A673 (cell line): ENCODE results near the gene VSTM1. TPM values are rescaled to one million over a fixed set of nuclear protein-coding genes. Genes with fewer than 3 reads are reported as not detected.

Source experiments
- BruUV-seq: library from RNA; stranded (reverse); fragments of 400-500 nt; replicated peaks from 2 replicates; lab custom pipeline; 2021; lab: Mats Ljungman, UMichigan
- CTCF ChIA-PET: fragments of 300-600 bp; sonication (Branson Sonifier 250); formaldehyde crosslinking; loops from one replicate; lab custom pipeline; 2022; ENCODE audit warnings: antibody characterized with exemption; lab: Charles Lee
- POLR2A ChIA-PET: fragments of 300-600 bp; sonication (Branson Sonifier 250); formaldehyde crosslinking; loops from one replicate; lab custom pipeline; 2022; ENCODE audit warnings: antibody characterized with exemption; ENCODE audit not compliant: low non-redundant PET; lab: Charles Lee
- DNase-seq: peaks from one replicate; pipeline ENCODE4 v3.0.0-alpha.2; 2015; ENCODE audit warnings: low spot score
- H3K27ac ChIP-seq: fragments of 200-600 bp; sonication (generic); 2 replicates; pipeline ENCODE4 v1.5.1; 2016; ENCODE audit warnings: mixed run types, low read depth, mild to moderate bottlenecking, mixed read lengths, antibody characterized with exemption, low read length; ENCODE audit not compliant: poor library complexity, severe bottlenecking
- H3K27me3 ChIP-seq: fragments of 200-600 bp; sonication (generic); replicated peaks from 2 replicates; pipeline ENCODE4 v1.6.1; 2017; ENCODE audit warnings: mixed run types, low read depth, mild to moderate bottlenecking, mixed read lengths, antibody characterized with exemption, low read length; ENCODE audit not compliant: insufficient read depth, poor library complexity
- H3K36me3 ChIP-seq: fragments of 200-600 bp; sonication (generic); 2 replicates; pipeline ENCODE4 v1.6.1; 2016; ENCODE audit warnings: mixed run types, mild to moderate bottlenecking, mixed read lengths, antibody characterized with exemption, low read length; ENCODE audit not compliant: insufficient read depth, poor library complexity, severe bottlenecking
- H3K4me1 ChIP-seq: fragments of 200-600 bp; sonication (generic); 2 replicates; pipeline ENCODE4 v1.6.1; 2017; ENCODE audit warnings: mixed run types, mild to moderate bottlenecking, mixed read lengths, antibody characterized with exemption, low read length; ENCODE audit not compliant: insufficient read depth, poor library complexity, severe bottlenecking
- H3K4me3 ChIP-seq: fragments of 200-600 bp; sonication (generic); 2 replicates; pipeline ENCODE4 v1.5.1; 2016; ENCODE audit warnings: low read depth, mixed run types, mild to moderate bottlenecking, mixed read lengths, low read length; ENCODE audit not compliant: poor library complexity, severe bottlenecking
- H3K9me3 ChIP-seq: fragments of 200-600 bp; sonication (generic); 2 replicates; pipeline ENCODE4 v1.6.1; 2016; ENCODE audit warnings: mixed run types, low read depth, mild to moderate bottlenecking, mixed read lengths, antibody characterized with exemption, low read length; ENCODE audit not compliant: poor library complexity, severe bottlenecking
- EZH2 ChIP-seq: fragments of 200-600 bp; sonication (generic); IDR thresholded peaks from 2 replicates; pipeline ENCODE4 v1.6.1; 2017; ENCODE audit warnings: borderline replicate concordance, low read depth, mild to moderate bottlenecking, mixed read lengths, antibody characterized with exemption, low read length; ENCODE audit not compliant: poor library complexity, severe bottlenecking
- intact Hi-C: fragments of 100-400 bp; cut with micrococcal nuclease; formaldehyde crosslinking; loops from one replicate; pipeline ENCODE4 v1.10.0; 2022; ENCODE audit not compliant: unreplicated experiment
- total RNA-seq: library from RNA; stranded (reverse); gene quantifications from 2 replicates; pipeline ENCODE4 v1.2.3, GENCODE V29; 2021
- TF ChIP-seq, protein P1 (sequence below): fragments of 300-800, 200-600 bp; sonication (generic); conservative IDR thresholded peaks from 2 replicates; pipeline ENCODE4 v1.5.1; 2017; ENCODE audit warnings: low read depth, mild to moderate bottlenecking, antibody characterized with exemption, low read length, moderate library complexity, mixed read lengths

Gene VSTM1
- total RNA-seq, 1 experiment from 2014 or later: not detected

DNA sequence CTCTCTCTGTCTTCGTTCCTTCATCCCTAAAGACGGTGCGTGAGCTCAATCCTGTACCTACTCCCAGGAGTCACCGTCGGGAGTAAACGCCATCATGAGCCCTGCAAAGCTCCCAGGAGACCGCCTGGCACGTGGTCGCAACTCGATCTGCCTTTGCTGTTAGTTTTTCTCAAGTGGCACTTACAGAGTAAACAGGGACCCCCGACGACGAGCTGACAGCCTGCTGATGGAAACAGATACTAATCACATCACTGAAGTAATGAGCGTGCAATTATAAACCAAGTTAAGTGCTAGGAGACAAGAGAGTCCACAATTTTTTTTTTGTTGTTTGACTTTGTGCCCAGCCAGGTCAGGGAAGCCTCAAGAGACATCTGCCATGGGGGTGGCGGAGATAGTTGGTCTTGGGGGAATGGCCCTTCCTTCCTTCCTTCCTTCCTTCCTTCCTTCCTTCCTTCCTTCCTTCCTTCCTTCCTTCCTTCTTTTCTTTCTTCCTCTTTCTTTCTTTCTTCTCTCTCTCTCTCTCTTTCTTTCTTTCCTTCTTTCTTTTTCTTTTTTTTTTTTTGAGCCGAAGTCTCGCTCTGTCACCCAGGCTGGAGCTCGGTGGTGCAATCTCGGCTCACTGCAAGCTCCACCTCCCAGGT, 48.7 kb downstream of the VSTM1 start:
- DNase-seq: peak; percentile 88
- intact Hi-C loops: no loop called here
- Histone ChIP-seq H3K27me3 (no peaks in the 10 kb centered on the region), H3K9me3 (no peaks in the 10 kb centered on the region), H3K4me3 (no peak overlapping the region), H3K27ac (no peak overlapping the region), H3K36me3 (no peaks in the 10 kb centered on the region), H3K4me1 (peaks cover 8% of the 10 kb centered on the region)
- POLR2A ChIA-PET: no interaction called here
- no TSS peak for BruUV-seq
- no peak for TF ChIP-seq EZH2
- TF ChIP-seq, protein P1, sequence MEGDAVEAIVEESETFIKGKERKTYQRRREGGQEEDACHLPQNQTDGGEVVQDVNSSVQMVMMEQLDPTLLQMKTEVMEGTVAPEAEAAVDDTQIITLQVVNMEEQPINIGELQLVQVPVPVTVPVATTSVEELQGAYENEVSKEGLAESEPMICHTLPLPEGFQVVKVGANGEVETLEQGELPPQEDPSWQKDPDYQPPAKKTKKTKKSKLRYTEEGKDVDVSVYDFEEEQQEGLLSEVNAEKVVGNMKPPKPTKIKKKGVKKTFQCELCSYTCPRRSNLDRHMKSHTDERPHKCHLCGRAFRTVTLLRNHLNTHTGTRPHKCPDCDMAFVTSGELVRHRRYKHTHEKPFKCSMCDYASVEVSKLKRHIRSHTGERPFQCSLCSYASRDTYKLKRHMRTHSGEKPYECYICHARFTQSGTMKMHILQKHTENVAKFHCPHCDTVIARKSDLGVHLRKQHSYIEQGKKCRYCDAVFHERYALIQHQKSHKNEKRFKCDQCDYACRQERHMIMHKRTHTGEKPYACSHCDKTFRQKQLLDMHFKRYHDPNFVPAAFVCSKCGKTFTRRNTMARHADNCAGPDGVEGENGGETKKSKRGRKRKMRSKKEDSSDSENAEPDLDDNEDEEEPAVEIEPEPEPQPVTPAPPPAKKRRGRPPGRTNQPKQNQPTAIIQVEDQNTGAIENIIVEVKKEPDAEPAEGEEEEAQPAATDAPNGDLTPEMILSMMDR: no peak
- CTCF ChIA-PET: interaction anchor here (0.7 kb wide), 2 partner anchors 9 to 21 kb away, joined by 4 to 7 read pairs; no protein-coding TSS in a partner anchor

DNA sequence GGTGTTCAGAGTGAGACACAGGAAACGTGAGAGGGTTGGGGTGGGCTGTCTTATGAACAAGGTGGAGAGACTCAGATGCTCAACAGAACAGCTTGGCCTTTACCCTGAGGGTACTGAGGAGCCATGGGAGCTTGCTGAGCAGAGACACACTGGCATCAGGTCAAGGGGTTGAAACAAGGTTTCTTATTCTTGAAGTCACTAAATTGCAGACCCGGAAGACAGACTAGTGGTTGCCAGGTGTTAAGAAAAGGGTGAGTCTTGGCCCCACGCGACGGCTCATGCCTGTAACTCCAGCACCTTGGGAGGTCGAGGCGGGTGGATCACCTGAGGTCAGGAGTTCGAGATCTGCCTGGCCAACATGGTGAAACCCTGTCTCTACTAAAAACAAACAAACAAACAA, 49.8 kb downstream of the VSTM1 start:
- no peaks in the 10 kb centered on the region for H3K27me3 ChIP-seq
- ChIA-PET CTCF (no interaction called here), POLR2A (no interaction called here)
- H3K27ac ChIP-seq: no peak overlapping the region
- no peaks in the 10 kb centered on the region for H3K36me3 ChIP-seq
- no peak for DNase-seq
- intact Hi-C loops: no loop called here
- TF ChIP-seq, protein P1: no peak
- no peak for TF ChIP-seq EZH2
- H3K9me3 ChIP-seq: no peaks in the 10 kb centered on the region
- H3K4me1 ChIP-seq: peaks cover 5% of the 10 kb centered on the region
- H3K4me3 ChIP-seq: no peak overlapping the region
- BruUV-seq: no TSS peak

DNA sequence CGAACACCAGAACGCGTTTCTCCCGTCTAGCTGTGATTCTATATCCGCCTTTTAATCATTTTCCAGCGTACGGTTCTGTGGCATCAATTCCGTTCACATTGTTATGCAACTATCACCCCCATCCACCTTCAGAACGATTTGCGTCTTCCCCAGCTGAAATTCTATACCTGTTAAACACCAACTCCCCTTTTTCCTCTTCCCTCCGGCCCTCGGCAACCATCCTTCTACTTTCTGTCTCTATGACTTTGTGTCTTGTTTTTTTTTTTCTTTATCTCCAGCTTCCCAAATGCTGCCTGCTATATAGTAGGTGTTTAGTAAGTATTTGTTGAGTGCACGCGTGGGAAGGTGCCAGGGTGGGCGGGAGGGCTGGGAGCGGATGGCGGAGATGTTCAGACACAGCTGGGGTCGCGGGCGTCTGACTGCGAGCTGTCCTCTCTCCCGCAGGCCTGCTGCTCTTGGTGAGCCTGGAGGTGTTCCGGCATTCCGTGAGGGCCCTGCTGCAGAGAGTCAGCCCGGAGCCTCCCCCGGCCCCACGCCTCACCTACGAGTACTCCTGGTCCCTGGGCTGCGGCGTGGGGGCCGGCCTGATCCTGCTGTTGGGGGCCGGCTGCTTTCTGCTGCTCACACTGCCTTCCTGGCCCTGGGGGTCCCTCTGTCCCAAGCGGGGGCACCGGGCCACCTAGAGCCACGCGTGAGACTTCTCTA, 52.0 kb downstream of the VSTM1 start:
- H3K4me3 ChIP-seq: no peak overlapping the region
- H3K9me3 ChIP-seq: no peaks in the 10 kb centered on the region
- peaks cover 5% of the 10 kb centered on the region for H3K4me1 ChIP-seq
- DNase-seq: no peak
- H3K27ac ChIP-seq: no peak overlapping the region
- ChIA-PET CTCF (no interaction called here), POLR2A (no interaction called here)
- no peaks in the 10 kb centered on the region for H3K27me3 ChIP-seq
- H3K36me3 ChIP-seq: no peaks in the 10 kb centered on the region
- intact Hi-C loops: no loop called here
- TF ChIP-seq EZH2: no peak
- TF ChIP-seq, protein P1: no peak
- BruUV-seq: no TSS peak
